Activated gamma-delta T cell treated with anti-CD3 and anti-CD28 coated beads, Interleukin-2, amount 50 U/mL, for 16 hours (primary cell): Measurements from ENCODE around the gene GPR52.
"Not testable (repeated sequence)": the region's sequence is repeated elsewhere in the genome, so short reads cannot be mapped to it uniquely, and the experiment has no call there.

Experiments used
- DNase-seq: peaks from one replicate; pipeline ENCODE4 v3.0.0-alpha.2; 2020; ENCODE audit warnings: low read depth

Gene GPR52, protein sequence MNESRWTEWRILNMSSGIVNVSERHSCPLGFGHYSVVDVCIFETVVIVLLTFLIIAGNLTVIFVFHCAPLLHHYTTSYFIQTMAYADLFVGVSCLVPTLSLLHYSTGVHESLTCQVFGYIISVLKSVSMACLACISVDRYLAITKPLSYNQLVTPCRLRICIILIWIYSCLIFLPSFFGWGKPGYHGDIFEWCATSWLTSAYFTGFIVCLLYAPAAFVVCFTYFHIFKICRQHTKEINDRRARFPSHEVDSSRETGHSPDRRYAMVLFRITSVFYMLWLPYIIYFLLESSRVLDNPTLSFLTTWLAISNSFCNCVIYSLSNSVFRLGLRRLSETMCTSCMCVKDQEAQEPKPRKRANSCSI

DNA sequence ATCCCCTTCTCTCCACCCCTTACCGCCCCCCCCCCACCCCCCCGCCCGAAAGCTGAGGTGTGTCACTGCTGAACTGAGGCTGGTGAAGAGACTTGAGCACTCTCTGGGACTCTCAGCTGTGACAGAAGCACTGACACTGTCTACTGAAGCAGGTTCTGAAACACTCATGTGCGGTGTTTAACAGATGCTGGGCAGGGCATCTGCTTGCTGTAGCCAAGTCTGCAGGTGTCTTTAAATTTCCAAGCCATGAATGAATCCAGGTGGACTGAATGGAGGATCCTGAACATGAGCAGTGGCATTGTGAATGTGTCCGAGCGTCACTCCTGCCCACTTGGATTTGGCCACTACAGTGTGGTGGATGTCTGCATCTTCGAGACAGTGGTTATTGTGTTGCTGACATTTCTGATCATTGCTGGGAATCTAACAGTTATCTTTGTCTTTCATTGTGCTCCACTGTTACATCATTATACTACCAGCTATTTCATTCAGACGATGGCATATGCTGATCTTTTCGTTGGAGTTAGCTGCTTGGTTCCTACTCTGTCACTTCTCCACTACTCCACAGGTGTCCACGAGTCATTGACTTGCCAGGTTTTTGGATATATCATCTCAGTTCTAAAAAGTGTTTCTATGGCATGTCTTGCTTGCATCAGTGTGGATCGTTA, at the start of gene GPR52:
Gene GPR52, plus strand, starts transcription at position 99 of the 665 bp plus-strand sequence. Its CDS starts 148 bp downstream, at position 247.
- no peak for DNase-seq

DNA sequence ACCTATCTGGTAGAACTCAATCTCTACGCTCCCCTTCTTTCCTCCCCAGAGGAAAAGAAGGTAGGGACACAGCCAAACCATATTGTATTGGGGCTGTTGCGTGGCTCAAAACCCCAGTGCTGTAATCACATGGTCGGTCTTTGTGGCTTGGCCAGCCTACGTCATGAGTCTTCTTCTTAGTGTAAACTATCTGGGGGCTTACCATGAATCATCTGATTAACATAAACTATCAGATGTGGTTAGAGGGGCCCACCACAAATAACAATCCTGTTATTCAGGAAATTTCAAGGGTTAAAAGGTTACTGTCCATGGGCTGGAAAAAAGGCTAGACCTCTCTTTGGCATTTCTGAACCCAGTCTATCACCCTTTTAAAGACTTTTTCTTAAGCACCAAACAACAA, 49.5 kb upstream of the GPR52 start:
- no peak for DNase-seq

DNA sequence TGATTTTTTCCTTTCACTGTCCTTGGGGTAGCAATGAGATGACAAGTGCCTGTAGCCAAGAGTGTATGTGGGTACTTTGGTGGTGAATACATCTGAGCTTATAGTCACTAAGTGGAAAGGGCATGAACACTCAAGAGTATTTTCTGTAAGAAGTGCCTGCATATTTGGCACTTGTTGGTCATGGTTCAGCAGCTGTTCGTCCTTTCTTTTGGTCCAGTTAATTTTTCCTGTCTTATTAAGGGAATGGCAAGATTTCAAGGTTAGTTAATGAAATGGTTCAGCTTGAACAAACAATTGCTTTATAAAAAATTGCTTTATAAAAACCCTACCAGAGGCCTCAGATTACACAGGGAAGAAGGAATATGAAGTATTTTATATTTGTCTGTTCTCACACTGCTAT, 48.6 kb upstream of the GPR52 start:
- DNase-seq, result no peak

DNA sequence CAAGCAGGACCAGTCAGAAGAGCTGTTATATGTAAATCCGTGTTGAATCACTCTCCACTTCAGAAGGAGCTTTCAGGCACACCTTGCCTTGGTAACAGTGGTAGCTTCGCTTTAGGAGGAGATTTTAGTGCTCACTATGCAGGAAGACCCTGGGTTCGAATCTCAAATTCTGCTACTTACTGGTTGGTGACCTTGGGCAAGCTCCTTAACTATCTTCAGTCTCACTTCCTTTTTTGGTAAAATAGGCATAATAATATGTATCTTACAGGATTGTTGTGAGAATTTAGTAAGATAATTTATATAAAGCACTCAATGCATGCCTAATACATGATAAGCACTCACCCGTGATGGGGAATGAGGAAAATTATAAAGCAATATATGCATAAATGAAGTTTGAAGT, 46.7 kb upstream of the GPR52 start:
- no peak for DNase-seq

DNA sequence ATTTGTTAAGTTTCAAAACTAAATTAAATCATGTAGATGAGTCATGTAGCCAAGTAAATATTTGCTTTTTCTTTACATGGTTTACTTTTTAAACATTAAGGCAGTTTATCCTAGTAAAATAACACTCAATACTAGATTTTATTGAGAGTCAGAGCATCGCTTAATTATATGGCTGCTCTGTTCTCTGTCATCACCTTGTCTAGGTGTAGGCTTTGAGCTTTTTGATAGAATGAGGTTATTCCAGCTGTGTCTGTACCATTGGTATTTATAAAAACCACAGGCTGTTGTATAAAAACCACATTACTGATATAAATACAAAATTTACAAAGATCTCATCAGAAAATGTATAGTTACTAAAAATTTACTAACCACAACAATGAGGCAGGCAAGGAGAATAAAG, 42.5 kb upstream of the GPR52 start:
- no peak for DNase-seq

DNA sequence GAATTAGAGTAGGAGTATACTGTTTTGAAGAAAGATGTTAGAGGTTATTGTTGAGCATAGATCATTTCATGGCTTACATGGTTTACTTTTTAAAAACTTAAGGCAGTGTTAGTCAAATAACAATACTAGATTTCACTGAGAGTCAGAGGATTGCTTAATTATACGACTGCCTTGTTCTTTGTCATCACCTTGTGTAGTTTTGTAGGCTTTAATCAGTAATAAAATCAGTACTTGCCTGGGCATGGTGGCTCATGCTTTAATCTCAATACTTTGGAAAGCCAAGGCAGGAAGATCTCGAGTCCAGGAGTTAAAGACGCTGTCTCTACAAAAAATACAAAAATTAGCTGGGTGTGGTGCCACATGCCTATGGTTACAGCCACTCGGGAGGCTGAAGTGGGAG, 41.3 kb upstream of the GPR52 start:
- DNase-seq, result no peak

DNA sequence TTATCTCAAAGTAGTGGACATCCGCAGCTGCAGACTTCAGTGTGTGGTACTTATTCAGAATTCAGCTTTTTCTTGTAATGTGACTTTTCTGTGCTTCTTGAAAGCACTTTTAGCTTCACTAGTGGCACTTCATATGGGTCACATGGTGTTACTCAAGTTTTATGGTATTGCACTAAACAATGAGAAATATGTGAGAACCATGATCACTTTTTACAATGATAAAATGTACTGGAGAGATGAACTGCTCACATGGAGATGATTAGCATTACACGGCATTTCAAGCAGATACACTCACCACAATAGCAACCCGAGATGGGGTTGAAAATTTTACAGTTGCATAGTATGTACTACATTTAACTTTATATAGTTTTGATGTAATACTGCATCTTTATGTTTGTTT, 40.1 kb upstream of the GPR52 start:
- DNase-seq, result no peak

DNA sequence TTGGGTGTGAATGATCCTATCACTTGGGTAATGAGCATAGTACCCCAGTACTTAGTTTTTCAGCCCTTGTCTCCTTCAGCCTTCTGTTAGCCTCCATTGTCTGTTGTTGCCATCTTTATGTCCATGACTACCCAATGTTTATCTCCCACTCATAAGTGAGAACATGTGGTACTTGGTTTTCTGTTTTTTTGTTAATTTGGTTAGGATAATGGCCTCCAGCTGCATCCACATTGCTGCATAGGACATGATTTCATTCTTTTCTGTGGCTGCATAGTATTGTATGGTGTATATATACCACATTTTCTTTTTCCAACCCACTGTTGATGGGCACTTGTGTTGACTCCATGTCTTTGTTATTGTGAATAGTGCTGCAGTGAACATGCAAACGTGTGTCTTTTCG, 39.6 kb upstream of the GPR52 start:
- DNase-seq, result no peak

DNA sequence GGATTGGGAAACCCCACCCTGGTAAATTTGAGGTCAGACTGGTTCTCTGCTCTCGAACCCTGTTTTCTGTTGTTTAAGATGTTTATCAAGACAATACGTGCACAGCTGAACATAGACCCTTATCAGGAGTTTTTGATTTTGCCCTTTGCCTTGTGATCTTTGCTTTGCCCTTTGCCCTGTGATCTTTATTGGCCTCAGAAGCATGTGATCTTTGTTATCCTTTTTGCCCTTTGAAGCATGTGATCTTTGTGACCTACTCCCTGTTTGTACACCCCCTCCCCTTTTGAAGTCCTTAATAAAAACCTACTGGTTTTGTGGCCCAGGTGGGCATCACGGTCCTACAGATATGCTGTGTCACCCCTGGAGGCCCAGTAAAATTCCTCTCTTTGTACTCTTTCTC, 38.0 kb upstream of the GPR52 start:
- not testable (repeated sequence) for DNase-seq

DNA sequence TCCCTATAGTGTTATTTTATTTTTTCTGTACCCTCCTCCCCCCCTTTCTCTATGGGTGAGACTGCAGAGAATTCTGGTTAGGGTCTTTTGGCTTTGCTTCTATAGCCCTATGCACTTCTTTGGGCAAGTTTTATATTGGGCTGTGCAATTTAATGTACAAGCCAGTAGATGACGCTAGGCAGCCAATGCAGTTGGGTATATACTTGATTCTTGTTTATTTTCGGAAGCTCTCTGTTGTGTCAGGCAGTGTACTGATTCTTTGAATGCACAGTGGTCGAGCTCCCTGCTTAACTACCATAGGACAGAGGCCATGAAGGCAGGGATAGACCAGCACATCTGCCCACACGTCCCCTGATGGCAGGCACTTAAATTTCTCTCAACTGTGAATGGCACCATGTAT, 34.1 kb upstream of the GPR52 start:
- DNase-seq, result no peak

DNA sequence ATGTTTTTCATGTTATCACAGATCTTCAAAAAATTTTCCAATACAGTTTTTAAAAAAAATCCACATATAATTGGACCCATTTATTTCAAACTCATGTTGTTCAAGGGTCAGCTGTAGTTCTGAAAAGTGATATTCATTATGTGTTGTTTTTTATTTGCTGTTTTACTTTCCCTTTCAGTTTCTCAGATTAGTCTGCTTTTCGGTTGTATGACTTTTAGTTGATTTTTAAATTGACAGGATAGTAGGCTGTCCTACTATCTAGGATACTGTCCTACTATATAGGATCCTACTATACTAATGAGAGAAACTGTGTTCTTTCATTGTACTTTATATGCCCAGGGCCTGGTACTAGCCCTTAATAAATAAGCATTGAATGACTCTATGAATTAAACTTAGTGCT, 33.6 kb upstream of the GPR52 start:
- no peak for DNase-seq

DNA sequence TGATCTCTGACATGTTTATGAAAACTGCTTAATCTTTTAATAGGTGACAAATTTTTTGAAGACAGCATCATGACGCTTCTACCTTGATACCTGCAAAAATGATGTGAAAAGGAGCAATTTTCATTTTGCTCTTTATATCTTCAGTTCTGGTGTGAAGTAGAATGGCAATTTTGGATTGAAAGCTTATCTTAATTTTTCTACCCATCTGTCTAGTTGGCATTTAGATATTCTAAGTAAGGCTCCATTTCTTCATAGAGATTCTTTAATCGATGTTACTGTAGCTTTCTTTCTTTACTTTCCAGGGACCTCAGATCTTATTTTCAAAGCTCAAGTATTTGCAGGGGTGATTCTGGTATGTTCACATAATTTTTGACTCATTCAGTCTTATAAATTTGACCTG, 32.3 kb upstream of the GPR52 start:
- DNase-seq, result no peak

DNA sequence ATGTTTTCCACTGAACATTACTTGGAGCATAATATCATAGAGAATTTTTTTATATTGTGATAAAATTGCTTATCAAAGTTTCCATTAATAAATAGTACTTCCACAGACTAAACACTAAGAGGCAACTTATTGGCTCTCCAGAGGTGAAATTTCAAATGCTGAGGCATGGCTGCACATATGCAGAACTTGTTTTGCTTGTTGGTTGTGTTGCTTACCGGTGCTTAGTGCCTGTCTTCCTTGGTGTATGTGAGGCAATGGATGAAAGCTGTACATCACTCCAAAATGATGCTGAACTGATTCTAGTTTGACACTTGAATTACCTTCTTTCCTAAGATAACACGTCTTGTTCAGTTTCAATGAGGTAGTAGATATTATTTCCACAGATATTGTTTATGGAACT, 29.8 kb upstream of the GPR52 start:
- DNase-seq, result no peak

DNA sequence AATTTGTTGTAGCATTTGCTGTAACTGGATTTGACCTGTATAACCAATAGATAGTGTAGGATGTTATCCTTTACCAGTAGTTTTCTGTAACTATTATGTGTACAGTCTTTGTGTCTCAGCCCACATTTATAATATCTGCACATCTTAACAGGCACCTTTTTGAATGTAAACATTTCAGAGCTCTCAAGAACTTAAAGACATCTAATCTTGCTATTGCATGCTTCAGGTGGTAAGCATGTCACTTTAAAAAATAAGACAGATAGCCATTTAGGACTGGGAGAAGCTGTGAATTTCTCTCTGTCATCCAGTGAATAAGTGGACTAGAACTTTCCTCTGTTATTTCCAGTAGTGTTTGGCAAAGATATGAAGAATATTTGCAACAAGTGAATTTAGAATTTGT, 22.6 kb upstream of the GPR52 start:
- DNase-seq, result no peak

DNA sequence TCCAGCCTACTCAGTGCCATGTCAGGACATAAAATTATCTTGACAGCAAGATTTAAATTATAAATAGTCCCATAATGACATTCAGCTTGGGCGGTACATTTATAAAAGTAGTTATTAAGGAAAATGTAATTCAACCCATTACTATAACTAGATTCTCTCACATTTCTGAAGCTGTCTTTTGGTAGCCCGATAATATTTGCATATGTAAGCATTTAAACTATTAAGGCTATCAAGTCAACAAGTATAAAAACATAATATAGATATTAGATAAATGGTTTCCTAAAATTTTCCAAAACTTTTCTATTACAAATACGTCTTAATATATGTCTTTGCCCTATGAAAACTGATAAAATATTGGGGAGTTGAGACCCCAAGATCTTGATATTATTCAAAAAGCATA, 21.6 kb upstream of the GPR52 start:
- DNase-seq, result no peak

DNA sequence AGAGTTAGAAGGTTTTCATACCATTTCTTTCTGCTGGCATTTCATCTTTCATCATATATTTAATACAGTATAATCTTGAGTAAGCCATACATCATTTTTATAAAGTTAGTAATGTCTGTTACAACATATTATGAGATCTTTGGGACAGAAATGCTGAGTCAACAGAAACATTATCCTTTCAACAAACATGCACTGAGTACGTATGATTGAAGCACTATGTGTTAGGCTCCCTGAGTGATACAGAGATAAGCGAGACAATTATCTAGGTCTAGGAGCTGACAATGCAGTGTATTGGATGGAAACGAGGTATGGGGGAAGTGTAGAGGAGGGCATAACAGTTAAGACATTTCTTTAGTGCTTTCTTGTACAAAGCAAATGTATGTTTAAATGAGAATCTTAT, 19.7 kb upstream of the GPR52 start:
- DNase-seq, result no peak

DNA sequence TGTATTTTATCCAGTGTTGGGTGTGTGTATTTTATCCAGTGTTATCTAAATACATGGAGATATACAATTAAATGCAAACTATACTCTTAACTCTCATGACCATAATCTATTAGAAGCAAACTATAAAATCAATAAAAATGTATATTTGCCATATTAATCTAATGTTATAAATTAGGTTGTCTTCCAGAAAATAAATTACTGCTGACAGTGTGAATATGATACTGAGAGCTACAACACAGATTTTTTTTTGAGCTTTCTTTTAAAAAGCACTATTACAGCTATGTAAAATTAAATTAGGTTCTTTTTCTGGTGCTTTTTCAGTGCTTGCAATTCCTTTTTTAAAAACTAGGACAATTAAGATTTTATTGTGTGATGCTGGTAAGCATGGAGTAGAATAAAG, 19.0 kb upstream of the GPR52 start:
- no peak for DNase-seq

DNA sequence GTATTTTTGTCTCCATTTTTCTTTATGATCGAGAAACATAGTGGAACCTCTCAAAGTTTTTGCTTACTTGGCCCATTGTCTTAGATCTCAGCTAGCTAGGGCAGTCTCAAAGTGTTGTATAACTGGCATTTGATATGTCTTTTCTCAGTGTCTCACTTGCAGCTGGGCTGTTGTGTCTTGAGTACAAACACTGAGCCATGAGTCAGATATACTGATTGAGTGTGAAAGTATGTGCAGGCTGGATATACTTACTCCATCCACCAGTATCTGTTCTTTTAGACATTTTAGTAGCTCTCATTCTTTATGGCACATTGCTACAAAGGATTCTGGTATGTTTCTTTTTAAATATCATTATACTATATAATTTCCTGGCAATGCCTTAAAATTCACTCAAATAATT, 14.3 kb upstream of the GPR52 start:
- no peak for DNase-seq

DNA sequence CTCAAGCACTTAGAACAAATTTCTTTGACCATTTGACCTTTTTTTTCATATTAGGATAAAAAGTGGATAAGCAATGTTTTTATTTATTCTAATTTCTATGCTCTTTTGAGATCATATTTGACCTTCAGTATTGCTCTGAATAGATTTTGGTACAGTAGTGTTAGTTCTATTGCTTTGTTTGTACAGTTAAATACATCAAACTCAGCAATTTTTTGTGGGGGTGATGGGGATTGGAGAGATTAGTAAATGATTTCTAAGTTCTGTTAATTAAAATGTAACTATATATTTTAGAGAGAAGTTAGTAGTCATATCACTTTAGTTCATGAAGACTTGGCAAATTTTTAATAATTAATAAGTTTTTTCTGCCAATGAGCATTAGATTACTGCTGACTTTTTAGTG, 2.4 kb upstream of the GPR52 start:
- DNase-seq, result no peak

DNA sequence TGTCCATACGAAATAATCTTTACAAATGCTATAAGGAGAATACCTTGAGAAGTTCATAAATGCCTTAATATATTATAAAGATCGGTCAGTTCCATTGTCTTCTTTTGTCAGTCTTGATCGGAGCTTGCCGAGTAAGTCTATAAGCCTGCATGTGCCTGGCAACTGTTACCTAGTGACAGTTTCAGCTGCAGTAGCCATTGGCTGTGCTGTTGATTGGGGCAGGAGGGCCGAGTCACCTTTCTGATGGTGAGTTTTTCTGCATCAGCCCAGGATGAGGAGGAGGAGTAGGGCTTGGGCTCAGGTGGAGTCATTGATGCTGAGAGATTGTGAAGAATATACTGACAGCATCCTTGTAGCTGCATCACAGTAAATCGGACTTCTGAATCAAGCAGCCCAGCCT, 1.9 kb upstream of the GPR52 start:
- no peak for DNase-seq

DNA sequence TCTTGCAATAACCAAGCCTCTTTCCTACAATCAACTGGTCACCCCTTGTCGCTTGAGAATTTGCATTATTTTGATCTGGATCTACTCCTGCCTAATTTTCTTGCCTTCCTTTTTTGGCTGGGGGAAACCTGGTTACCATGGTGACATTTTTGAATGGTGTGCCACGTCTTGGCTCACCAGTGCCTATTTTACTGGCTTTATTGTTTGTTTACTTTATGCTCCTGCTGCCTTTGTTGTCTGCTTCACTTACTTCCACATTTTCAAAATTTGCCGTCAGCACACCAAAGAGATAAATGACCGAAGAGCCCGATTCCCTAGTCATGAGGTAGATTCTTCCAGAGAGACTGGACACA, 743 bp downstream of the GPR52 start:
- DNase-seq, result no peak

DNA sequence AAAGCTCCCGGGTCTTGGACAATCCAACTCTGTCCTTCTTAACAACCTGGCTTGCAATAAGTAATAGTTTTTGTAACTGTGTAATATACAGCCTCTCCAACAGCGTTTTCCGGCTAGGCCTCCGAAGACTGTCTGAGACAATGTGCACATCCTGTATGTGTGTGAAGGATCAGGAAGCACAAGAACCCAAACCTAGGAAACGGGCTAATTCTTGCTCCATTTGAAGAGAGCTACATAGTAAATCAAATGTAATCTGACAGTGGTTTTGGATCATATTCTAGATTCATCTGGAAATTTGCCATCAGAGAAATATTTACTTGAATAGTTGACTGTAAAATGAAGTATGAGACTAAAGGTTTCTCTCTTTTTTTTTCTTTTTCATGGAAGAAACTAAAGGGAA, 1.2 kb downstream of the GPR52 start:
- no peak for DNase-seq

DNA sequence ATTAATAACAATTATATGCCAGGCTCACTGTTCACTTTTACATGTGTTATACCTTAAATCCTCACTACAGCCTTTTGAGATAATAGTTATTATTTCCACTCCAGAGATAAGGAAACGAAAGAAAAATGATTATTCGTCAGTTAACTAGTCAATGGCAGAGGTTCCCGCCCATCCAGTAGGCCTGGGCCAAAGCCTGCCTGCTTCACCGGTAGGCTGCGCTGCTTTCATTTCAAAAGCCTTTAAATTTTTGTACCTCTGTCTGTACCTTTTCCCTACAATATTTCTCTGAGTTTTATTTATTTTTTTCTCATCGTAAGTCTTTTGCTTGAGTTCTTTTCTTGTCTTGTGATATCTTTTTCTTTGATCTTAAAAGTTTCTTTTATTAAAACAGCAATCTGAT, 3.6 kb downstream of the GPR52 start:
- no peak for DNase-seq

DNA sequence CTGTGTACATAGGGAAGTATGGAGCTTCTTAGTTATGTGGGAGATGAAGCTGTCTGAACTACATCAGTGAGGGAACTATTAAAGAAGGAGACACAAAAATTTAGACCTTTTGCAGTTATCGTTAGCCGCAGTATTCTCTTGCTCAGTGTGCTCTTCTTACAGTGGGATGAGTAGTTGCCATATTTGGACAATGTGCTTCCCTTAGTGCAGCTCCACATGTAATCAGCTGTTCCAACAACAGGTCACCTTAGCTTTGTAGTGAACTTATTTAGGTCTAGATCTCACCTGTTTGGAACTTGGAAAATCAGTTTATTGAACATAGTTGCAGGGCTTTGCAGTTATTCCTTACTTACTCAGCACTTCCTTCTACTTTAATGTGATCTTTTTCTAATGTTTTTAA, 18.1 kb downstream of the GPR52 start:
- DNase-seq, result no peak
